ENCODE results near the gene C12orf75. TPM values are rescaled to one million over a fixed set of nuclear protein-coding genes. Genes with fewer than 3 reads are reported as not detected.

The C12orf75 gene
- total and polyA plus RNA-seq, 2 experiments from 2014 or later = 43.9 to 69.8 TPM

GRCh38 chr12:105355752-105356151 lies 25.3 kb downstream of the C12orf75 start:
- Mint-ChIP-seq H3K9me3 (no peaks in the 10 kb centered on the region), H3K4me3 (no peak overlapping the region), H3K27me3 (ENCODE audit: insufficient read depth, low read depth, poor library complexity) (peaks cover 2% of the 10 kb centered on the region), H3K36me3 (ENCODE audit: low read depth) (no peaks in the 10 kb centered on the region), H3K27ac (no peak overlapping the region), H3K4me1 (peaks cover 20% of the 10 kb centered on the region)
- no peaks in the 10 kb centered on the region for H3K27me3 ChIP-seq (ENCODE audit: insufficient read depth)
- H3K9me2 ChIP-seq (ENCODE audit: insufficient read depth) = no peaks in the 10 kb centered on the region
- DNase-seq (ENCODE audit: low spot score) (no peak), ATAC-seq (no peak)
- TF ChIP-seq EZH2 (IDR thresholded peaks at IDR 0.05; ENCODE audit: low read depth, unreplicated experiment) (no peak), ETS1 (IDR thresholded peaks at IDR 0.05) (no peak), ZNF331 (CRISPR knock-in tag; IDR thresholded peaks at IDR 0.05; ENCODE audit: low read depth) (no peak), REST (IDR thresholded peaks at IDR 0.05; ENCODE audit: unreplicated experiment) (no peak), CREB1 (CRISPR knock-in tag; IDR thresholded peaks at IDR 0.05; ENCODE audit: low read depth) (no peak), STAT1 (IDR thresholded peaks at IDR 0.05; ENCODE audit: unreplicated experiment) (no peak), JUNB (IDR thresholded peaks at IDR 0.05; ENCODE audit: unreplicated experiment) (no peak), CTCF (conservative IDR thresholded peaks at IDR 0.05; ENCODE audit: low read depth in 2 of 2) (no peak), EZH2phosphoT487 (IDR thresholded peaks at IDR 0.05; ENCODE audit: unreplicated experiment) (no peak), POLR2AphosphoS5 (IDR thresholded peaks at IDR 0.05; ENCODE audit: low read depth) (no peak), ZNF114 (CRISPR knock-in tag; IDR thresholded peaks at IDR 0.05) (no peak), NANOG (IDR thresholded peaks at IDR 0.05; ENCODE audit: borderline replicate concordance) (no peak)
- no peaks in the 10 kb centered on the region for H3K79me2 ChIP-seq (replicated peaks; ENCODE audit: insufficient read depth)
- no peaks in the 10 kb centered on the region for H4K20me1 ChIP-seq (replicated peaks; ENCODE audit: insufficient read depth)
- H3K36me3 ChIP-seq (ENCODE audit: insufficient read depth) = no peaks in the 10 kb centered on the region
- no peak overlapping the region for H2AFZ ChIP-seq
- H3K4me1 ChIP-seq (ENCODE audit: insufficient read depth) = peaks cover 6% of the 10 kb centered on the region; the same call in 1 of the 2 replicates
- no peak overlapping the region for H3K4me2 ChIP-seq
- H3K27ac ChIP-seq (ENCODE audit: low read depth) = no peak overlapping the region
- H3F3A ChIP-seq (replicated peaks; ENCODE audit: low read depth) = no peaks in the 10 kb centered on the region
- no peak overlapping the region for H3K4me3 ChIP-seq

Data from GM23338 (cell line).